ENCODE results near the gene MEIS3. TPM values are rescaled to one million over a fixed set of nuclear protein-coding genes. Genes with fewer than 3 reads are reported as not detected.
"Not testable (repeated sequence)": the region's sequence is repeated elsewhere in the genome, so short reads cannot be mapped to it uniquely, and the experiment has no call there.

MEIS3 gene
- total RNA-seq, 2 experiments from 2014 or later: 0.18 TPM; not detected in 1

- H3K27ac Mint-ChIP-seq: no peak overlapping the region
- peaks cover 15% of the 10 kb centered on the region for H3K36me3 Mint-ChIP-seq (ENCODE audit: low read depth)
- ChIA-PET CTCF (no interaction called here), POLR2A (no interaction called here)
- no peaks in the 10 kb centered on the region for H3K9me3 Mint-ChIP-seq
- H3K27me3 Mint-ChIP-seq: no peaks in the 10 kb centered on the region
- no peak overlapping the region for H3K4me3 Mint-ChIP-seq
- DNase-seq: no peak
- no peaks in the 10 kb centered on the region for H3K4me1 Mint-ChIP-seq
Observed at GRCh38 chr19:47375694-47376588, 43.4 kb downstream of the MEIS3 start.

GRCh38 chr19:47374876-47375693, 44.2 kb downstream of the MEIS3 start:
- H3K27me3 Mint-ChIP-seq: no peaks in the 10 kb centered on the region
- H3K4me3 Mint-ChIP-seq: no peak overlapping the region
- ChIA-PET CTCF (interaction anchor here (0.6 kb wide), 1 partner anchor 29 kb away, joined by 3 read pairs; no protein-coding TSS in a partner anchor), POLR2A (no interaction called here)
- no peak for DNase-seq
- no peaks in the 10 kb centered on the region for H3K9me3 Mint-ChIP-seq
- no peaks in the 10 kb centered on the region for H3K4me1 Mint-ChIP-seq
- no peak overlapping the region for H3K27ac Mint-ChIP-seq
- peaks cover 11% of the 10 kb centered on the region for H3K36me3 Mint-ChIP-seq (ENCODE audit: low read depth)

- no peaks in the 10 kb centered on the region for H3K9me3 Mint-ChIP-seq
- H3K27me3 Mint-ChIP-seq: no peaks in the 10 kb centered on the region
- ChIA-PET POLR2A (no interaction called here), CTCF (interaction anchor here (0.7 to 1.3 kb wide), 3 partner anchors 18 to 56 kb away, joined by 3 to 4 read pairs (median 4); partner anchors contain the start of gene DHX34)
- H3K27ac Mint-ChIP-seq: no peak overlapping the region
- H3K4me3 Mint-ChIP-seq: no peak overlapping the region
- no peaks in the 10 kb centered on the region for H3K4me1 Mint-ChIP-seq
- peaks cover 19% of the 10 kb centered on the region for H3K36me3 Mint-ChIP-seq (ENCODE audit: low read depth)
- no peak for DNase-seq
Observed at GRCh38 chr19:47373246-47374240, 45.8 kb downstream of the MEIS3 start.

DNA sequence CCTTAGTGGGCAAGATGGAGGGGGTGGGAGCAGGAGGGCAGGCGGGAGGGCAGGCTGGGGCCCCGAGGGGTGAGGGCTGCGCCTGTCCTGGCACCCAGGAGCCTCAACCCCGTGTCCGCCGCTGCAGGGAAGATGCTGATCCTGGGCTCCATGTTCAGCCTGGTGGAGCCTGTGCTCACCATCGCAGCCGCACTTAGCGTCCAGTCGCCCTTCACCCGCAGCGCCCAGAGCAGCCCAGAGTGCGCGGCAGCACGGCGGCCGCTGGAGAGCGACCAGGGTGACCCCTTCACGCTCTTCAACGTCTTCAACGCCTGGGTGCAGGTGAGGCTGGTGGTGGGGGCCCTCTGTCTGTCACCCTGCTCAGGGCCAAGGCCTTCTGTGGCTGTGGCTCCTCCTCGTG, 46.7 kb downstream of the MEIS3 start:
- no peak overlapping the region for H3K4me3 Mint-ChIP-seq
- DNase-seq: no peak
- no peaks in the 10 kb centered on the region for H3K9me3 Mint-ChIP-seq
- no peaks in the 10 kb centered on the region for H3K4me1 Mint-ChIP-seq
- ChIA-PET CTCF (interaction anchor here (0.5 to 0.6 kb wide), 2 partner anchors 19 to 337 kb away, joined by 3 read pairs; no protein-coding TSS in a partner anchor), POLR2A (no interaction called here)
- no peaks in the 10 kb centered on the region for H3K27me3 Mint-ChIP-seq
- H3K27ac Mint-ChIP-seq: no peak overlapping the region
- H3K36me3 Mint-ChIP-seq (ENCODE audit: low read depth): peaks cover 19% of the 10 kb centered on the region

DNA sequence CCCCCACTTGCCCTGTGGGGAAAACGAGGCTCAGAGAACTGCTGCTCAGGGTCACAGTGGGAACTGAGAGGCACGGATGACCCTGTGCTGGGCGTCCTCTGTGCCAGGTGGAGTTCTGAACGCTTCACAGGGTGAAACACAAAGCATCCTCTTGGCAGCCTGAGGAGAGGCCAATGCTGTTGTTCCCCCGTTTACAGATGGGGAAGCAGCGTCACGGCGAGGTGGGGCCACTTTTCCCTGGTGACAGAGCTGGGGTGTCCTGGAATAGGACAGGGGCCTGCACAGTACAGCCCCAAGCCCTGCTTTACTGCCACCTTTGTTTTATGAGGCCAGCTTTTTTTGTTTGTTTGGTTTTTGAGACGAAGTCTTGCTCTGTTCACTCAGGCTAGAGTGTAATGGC, 48.1 kb downstream of the MEIS3 start:
- POLR2A ChIA-PET: no interaction called here
- Mint-ChIP-seq H3K4me1 (no peaks in the 10 kb centered on the region), H3K4me3 (no peak overlapping the region), H3K27me3 (no peaks in the 10 kb centered on the region), H3K9me3 (no peaks in the 10 kb centered on the region), H3K27ac (no peak overlapping the region), H3K36me3 (ENCODE audit: low read depth) (peaks cover 25% of the 10 kb centered on the region)
- DNase-seq: no peak
- CTCF ChIA-PET: no interaction called here

DNA sequence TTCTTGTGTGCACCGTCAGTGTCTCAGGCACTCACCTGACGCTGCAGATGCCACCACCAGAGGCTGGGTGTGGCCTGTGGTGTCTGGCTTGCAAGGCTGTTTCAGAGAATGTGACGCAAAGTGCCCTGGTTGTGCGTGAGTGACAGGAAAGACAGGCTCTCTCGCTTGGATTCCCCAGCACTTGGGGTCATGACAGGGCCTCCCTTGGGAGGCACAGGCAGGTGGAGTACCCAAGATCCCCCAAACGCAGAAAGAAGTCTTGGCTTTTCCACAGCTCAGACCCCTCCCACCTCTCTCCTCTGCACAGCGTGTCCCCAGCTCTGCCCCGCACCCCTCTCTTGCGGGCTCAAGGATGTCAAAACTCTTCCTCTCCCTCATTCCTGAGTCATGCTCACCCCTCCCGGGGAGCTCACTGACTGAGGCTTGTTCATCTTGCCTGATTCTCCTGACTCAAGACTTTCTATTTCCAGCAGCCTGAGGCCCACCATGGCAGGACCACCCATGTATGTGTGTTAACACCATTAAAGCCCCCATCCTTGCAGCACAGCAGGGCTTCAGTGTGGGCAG, 49.2 kb downstream of the MEIS3 start:
- DNase-seq: no peak
- Mint-ChIP-seq H3K36me3 (ENCODE audit: low read depth) (peaks cover 23% of the 10 kb centered on the region), H3K4me3 (no peak overlapping the region), H3K4me1 (no peaks in the 10 kb centered on the region), H3K9me3 (no peaks in the 10 kb centered on the region), H3K27me3 (no peaks in the 10 kb centered on the region), H3K27ac (no peak overlapping the region)
- ChIA-PET POLR2A (no interaction called here), CTCF (interaction anchor here (1.1 kb wide), 1 partner anchor 85 kb away, joined by 3 read pairs; no protein-coding TSS in a partner anchor)

DNA sequence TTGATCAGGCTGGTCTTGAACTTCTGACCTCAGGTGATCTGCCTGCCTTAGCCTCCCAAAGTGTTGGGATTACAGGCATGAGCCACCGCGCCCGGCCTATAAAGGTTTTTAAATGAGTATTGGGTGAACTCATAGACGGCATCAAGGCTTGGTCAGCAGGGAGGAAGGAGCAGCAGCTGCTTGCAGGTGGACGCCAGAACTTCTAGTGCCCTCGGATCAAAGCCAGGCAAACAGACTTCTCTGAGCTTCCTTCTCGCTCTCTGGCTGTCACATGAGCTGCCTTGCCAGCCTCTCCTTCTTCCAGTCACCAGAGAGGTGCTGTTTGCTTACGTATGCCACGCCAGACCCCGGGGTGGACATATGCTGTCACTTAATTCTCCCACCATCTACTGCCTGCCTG, 53.9 kb downstream of the MEIS3 start:
- POLR2A ChIA-PET, H3K4me1 Mint-ChIP-seq, H3K9me3 Mint-ChIP-seq, DNase-seq, H3K27ac Mint-ChIP-seq, H3K4me3 Mint-ChIP-seq, H3K27me3 Mint-ChIP-seq: not testable (repeated sequence)
- CTCF ChIA-PET: interaction anchor here (1.5 kb wide), 1 partner anchor 17 kb away, joined by 4 read pairs; the partner anchor contains the start of gene DHX34
- peaks cover 31% of the 10 kb centered on the region for H3K36me3 Mint-ChIP-seq (ENCODE audit: low read depth)

DNA sequence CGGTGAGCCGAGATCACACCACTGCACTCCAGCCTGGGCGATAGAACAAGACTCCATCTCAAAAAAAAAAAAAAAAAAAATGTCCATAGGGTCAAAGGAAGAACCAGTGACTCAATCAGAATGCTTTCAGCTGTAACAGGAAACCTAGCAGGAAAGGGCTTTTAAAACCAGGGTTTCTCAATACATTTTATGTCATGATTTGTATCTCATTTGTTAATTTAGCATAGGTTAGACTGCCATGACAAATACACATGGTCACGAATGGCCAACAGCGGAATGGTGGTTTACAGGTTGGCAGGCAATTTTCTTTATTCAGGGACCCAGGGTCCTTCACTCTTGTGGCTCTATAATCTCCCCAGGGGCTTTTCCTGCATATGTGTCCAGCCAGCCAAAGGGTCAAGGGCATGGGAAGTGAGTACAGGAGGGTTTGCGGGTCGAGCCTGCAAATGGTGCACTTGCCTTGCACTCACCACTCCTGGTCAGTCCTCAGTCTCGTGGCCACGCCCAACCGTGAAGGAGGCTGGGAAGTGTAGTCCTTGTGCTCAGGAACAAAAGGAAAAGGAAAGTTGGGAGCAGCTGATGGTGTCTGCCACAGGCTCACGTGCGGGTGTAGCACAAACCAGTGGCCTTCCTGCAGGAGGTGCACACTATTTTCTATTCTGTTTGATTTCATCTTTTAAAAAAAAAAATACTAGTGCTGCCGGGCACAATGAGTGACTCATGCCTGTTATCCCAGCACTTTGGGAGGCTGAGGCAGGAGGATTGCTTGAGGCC, 55.4 kb downstream of the MEIS3 start:
- Mint-ChIP-seq H3K9me3 (no peaks in the 10 kb centered on the region), H3K4me1 (peaks cover 3% of the 10 kb centered on the region), H3K27me3 (no peaks in the 10 kb centered on the region), H3K36me3 (ENCODE audit: low read depth) (peaks cover 24% of the 10 kb centered on the region), H3K27ac (no peak overlapping the region), H3K4me3 (no peak overlapping the region)
- POLR2A ChIA-PET: no interaction called here
- no peak for DNase-seq
- CTCF ChIA-PET: interaction anchor here (0.6 to 3.1 kb wide), 2 partner anchors 15 to 176 kb away, joined by 3 to 17 read pairs; partner anchors contain the start of gene DHX34

DNA sequence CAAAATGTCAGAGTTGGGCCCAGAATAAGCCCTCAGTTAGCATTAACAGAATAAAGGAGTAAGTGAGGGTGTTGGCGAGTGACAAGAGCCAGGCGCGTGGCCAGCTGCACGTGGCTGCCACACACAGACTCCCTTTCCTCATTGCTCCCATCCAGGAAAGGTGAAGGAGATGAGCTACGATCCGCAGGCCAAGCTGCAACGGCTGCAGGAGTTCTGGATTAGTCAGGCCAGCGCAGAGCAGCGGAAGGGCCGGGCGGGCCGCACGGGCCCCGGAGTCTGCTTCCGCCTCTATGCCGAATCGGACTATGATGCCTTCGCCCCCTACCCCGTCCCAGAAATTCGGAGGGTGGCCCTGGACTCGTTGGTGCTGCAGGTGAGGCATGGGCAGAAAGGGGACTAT, 57.0 kb downstream of the MEIS3 start:
- DNase-seq: no peak
- Mint-ChIP-seq H3K4me1 (peaks cover 3% of the 10 kb centered on the region), H3K36me3 (ENCODE audit: low read depth) (peaks cover 37% of the 10 kb centered on the region), H3K27ac (no peak overlapping the region), H3K9me3 (no peaks in the 10 kb centered on the region), H3K4me3 (no peak overlapping the region), H3K27me3 (no peaks in the 10 kb centered on the region)
- ChIA-PET CTCF (interaction anchor here (0.6 to 3.1 kb wide), 3 partner anchors 13 to 67 kb away, joined by 3 to 17 read pairs (median 3); partner anchors contain the start of gene DHX34), POLR2A (interaction anchor here (0.7 kb wide), 1 partner anchor 13 kb away, joined by 3 read pairs; the partner anchor contains the start of gene DHX34)

DNA sequence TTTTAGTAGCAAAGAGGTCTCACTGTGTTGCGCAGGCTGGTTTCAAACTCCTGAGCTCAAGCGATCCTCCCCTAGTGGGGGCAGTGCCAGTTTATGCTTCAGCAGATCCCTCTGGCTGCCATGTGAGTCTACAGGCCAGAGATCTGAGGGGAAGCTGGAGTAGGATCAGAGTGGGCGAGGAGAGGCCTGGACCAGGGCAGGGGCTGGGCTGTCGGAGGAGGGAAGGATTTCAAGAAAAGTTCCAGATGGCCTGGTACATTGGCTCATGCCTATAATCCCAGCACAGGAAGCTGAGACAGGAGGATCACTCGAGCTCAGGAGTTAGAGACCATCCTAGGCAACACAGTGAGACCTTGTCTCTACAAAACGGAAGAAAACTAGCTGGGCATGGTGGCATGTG, 60.4 kb downstream of the MEIS3 start:
- H3K27ac Mint-ChIP-seq: no peak overlapping the region
- H3K4me3 Mint-ChIP-seq: no peak overlapping the region
- H3K36me3 Mint-ChIP-seq (ENCODE audit: low read depth): peaks cover 54% of the 10 kb centered on the region
- ChIA-PET CTCF (interaction anchor here (1.1 to 1.9 kb wide), 3 partner anchors 9 to 51 kb away, joined by 3 to 7 read pairs (median 4); partner anchors contain the start of gene DHX34), POLR2A (interaction anchor here (1.3 kb wide), 1 partner anchor 10 kb away, joined by 4 read pairs; the partner anchor contains the start of gene DHX34)
- H3K27me3 Mint-ChIP-seq: no peaks in the 10 kb centered on the region
- H3K9me3 Mint-ChIP-seq: no peaks in the 10 kb centered on the region
- peaks cover 2% of the 10 kb centered on the region for H3K4me1 Mint-ChIP-seq
- DNase-seq: no peak

Data from activated CD4-positive, alpha-beta memory T cell treated with anti-CD3 and anti-CD28 coated beads, Interleukin-2, amount 10 ng/mL, durations not matched to agents 7 days and 5 days (primary cell).